ENCODE results near the gene ERBB4.

- TF ChIP-seq, protein P1, sequence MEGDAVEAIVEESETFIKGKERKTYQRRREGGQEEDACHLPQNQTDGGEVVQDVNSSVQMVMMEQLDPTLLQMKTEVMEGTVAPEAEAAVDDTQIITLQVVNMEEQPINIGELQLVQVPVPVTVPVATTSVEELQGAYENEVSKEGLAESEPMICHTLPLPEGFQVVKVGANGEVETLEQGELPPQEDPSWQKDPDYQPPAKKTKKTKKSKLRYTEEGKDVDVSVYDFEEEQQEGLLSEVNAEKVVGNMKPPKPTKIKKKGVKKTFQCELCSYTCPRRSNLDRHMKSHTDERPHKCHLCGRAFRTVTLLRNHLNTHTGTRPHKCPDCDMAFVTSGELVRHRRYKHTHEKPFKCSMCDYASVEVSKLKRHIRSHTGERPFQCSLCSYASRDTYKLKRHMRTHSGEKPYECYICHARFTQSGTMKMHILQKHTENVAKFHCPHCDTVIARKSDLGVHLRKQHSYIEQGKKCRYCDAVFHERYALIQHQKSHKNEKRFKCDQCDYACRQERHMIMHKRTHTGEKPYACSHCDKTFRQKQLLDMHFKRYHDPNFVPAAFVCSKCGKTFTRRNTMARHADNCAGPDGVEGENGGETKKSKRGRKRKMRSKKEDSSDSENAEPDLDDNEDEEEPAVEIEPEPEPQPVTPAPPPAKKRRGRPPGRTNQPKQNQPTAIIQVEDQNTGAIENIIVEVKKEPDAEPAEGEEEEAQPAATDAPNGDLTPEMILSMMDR (IDR thresholded peaks at IDR 0.05) = no peak
- no peak for TF ChIP-seq EZH2phosphoT487 (IDR thresholded peaks at IDR 0.05; ENCODE audit: borderline replicate concordance, low read depth)
- TF ChIP-seq, protein P2, sequence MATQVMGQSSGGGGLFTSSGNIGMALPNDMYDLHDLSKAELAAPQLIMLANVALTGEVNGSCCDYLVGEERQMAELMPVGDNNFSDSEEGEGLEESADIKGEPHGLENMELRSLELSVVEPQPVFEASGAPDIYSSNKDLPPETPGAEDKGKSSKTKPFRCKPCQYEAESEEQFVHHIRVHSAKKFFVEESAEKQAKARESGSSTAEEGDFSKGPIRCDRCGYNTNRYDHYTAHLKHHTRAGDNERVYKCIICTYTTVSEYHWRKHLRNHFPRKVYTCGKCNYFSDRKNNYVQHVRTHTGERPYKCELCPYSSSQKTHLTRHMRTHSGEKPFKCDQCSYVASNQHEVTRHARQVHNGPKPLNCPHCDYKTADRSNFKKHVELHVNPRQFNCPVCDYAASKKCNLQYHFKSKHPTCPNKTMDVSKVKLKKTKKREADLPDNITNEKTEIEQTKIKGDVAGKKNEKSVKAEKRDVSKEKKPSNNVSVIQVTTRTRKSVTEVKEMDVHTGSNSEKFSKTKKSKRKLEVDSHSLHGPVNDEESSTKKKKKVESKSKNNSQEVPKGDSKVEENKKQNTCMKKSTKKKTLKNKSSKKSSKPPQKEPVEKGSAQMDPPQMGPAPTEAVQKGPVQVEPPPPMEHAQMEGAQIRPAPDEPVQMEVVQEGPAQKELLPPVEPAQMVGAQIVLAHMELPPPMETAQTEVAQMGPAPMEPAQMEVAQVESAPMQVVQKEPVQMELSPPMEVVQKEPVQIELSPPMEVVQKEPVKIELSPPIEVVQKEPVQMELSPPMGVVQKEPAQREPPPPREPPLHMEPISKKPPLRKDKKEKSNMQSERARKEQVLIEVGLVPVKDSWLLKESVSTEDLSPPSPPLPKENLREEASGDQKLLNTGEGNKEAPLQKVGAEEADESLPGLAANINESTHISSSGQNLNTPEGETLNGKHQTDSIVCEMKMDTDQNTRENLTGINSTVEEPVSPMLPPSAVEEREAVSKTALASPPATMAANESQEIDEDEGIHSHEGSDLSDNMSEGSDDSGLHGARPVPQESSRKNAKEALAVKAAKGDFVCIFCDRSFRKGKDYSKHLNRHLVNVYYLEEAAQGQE (IDR thresholded peaks at IDR 0.05; ENCODE audit: low read depth, low read length) = no peak
- TF ChIP-seq SMC3 (IDR thresholded peaks at IDR 0.05; ENCODE audit: low read depth, low read length) = no peak
- TF ChIP-seq, protein P3, sequence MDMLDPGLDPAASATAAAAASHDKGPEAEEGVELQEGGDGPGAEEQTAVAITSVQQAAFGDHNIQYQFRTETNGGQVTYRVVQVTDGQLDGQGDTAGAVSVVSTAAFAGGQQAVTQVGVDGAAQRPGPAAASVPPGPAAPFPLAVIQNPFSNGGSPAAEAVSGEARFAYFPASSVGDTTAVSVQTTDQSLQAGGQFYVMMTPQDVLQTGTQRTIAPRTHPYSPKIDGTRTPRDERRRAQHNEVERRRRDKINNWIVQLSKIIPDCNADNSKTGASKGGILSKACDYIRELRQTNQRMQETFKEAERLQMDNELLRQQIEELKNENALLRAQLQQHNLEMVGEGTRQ (IDR thresholded peaks at IDR 0.05; ENCODE audit: borderline replicate concordance, low read depth, low read length) = no peak
- TF ChIP-seq TEAD4 (IDR thresholded peaks at IDR 0.05; ENCODE audit: borderline replicate concordance, insufficient read depth) = no peak
- TF ChIP-seq FOSL2 (IDR thresholded peaks at IDR 0.05; ENCODE audit: borderline replicate concordance, low read depth) = no peak
These were observed 448.7 kb downstream of the ERBB4 start for GRCh38 chr2:212089873-212090272.

Measured in SK-N-SH (cell line).